Measurements from ENCODE around the gene MCC.

DNA sequence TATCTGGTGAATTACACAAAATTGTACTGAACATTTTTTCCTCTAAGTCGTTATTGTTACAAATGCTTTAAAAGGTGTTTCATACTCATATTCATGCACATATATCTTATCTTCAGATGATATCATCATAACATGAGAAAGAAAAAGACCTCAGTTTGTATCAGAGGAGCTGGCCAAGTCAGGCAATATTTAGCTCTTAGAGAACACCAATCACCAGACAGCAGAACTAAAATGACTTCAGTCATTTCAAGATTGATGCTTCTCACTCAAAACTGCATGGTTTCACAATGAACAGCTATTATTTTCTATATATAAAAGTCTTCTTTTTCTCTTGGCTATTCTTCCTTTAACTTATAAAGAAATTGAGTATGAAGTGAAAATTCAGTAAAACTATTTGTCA lies 98.0 kb downstream of the MCC start:
- no peak for TF ChIP-seq CEBPB (IDR thresholded peaks at IDR 0.05)
- TF ChIP-seq, protein P1, sequence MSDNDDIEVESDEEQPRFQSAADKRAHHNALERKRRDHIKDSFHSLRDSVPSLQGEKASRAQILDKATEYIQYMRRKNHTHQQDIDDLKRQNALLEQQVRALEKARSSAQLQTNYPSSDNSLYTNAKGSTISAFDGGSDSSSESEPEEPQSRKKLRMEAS (IDR thresholded peaks at IDR 0.05), result no peak
- TF ChIP-seq, protein P2, sequence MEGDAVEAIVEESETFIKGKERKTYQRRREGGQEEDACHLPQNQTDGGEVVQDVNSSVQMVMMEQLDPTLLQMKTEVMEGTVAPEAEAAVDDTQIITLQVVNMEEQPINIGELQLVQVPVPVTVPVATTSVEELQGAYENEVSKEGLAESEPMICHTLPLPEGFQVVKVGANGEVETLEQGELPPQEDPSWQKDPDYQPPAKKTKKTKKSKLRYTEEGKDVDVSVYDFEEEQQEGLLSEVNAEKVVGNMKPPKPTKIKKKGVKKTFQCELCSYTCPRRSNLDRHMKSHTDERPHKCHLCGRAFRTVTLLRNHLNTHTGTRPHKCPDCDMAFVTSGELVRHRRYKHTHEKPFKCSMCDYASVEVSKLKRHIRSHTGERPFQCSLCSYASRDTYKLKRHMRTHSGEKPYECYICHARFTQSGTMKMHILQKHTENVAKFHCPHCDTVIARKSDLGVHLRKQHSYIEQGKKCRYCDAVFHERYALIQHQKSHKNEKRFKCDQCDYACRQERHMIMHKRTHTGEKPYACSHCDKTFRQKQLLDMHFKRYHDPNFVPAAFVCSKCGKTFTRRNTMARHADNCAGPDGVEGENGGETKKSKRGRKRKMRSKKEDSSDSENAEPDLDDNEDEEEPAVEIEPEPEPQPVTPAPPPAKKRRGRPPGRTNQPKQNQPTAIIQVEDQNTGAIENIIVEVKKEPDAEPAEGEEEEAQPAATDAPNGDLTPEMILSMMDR (IDR thresholded peaks at IDR 0.05), result no peak

Data from A549 (cell line).